Measurements from ENCODE around the gene CMTR1. TPM values are rescaled to one million over a fixed set of nuclear protein-coding genes. Genes with fewer than 3 reads are reported as not detected.

CMTR1 gene
- total RNA-seq, 1 donor from 2014 or later = 53.0 TPM

GRCh38 chr6:37523412-37523811, 90.4 kb downstream of the CMTR1 start:
- DNase-seq (ENCODE audit: extremely low spot score, unreplicated experiment) = no peak
- Mint-ChIP-seq H3K9me3 (no peaks in the 10 kb centered on the region), H3K4me3 (no peak overlapping the region), H3K36me3 (no peaks in the 10 kb centered on the region), H3K4me1 (ENCODE audit: unreplicated experiment) (peaks cover 12% of the 10 kb centered on the region), H3K27me3 (peaks cover 34% of the 10 kb centered on the region), H3K27ac (no peak overlapping the region)
- no peak for TF ChIP-seq CTCF (conservative IDR thresholded peaks at IDR 0.05)

- no peak for DNase-seq (ENCODE audit: extremely low spot score, unreplicated experiment)
- Mint-ChIP-seq H3K9me3 (no peaks in the 10 kb centered on the region), H3K27ac (no peak overlapping the region), H3K27me3 (peaks cover 27% of the 10 kb centered on the region), H3K4me1 (ENCODE audit: unreplicated experiment) (peaks cover 12% of the 10 kb centered on the region), H3K36me3 (no peaks in the 10 kb centered on the region), H3K4me3 (no peak overlapping the region)
- TF ChIP-seq CTCF (conservative IDR thresholded peaks at IDR 0.05) = no peak
Observed at GRCh38 chr6:37524025-37524969, 91.3 kb downstream of the CMTR1 start.

- no peaks in the 10 kb centered on the region for H3K36me3 Mint-ChIP-seq
- H3K9me3 Mint-ChIP-seq = no peaks in the 10 kb centered on the region
- H3K27me3 Mint-ChIP-seq = peaks cover 27% of the 10 kb centered on the region
- no peak overlapping the region for H3K4me3 Mint-ChIP-seq
- no peak for DNase-seq (ENCODE audit: extremely low spot score, unreplicated experiment)
- TF ChIP-seq CTCF (conservative IDR thresholded peaks at IDR 0.05) = no peak
- H3K4me1 Mint-ChIP-seq (ENCODE audit: unreplicated experiment) = peaks cover 12% of the 10 kb centered on the region
- H3K27ac Mint-ChIP-seq = no peak overlapping the region
Observed at GRCh38 chr6:37524970-37525318, 91.9 kb downstream of the CMTR1 start.

GRCh38 chr6:37525460-37526357, 92.7 kb downstream of the CMTR1 start:
- no peak for TF ChIP-seq CTCF (conservative IDR thresholded peaks at IDR 0.05)
- H3K9me3 Mint-ChIP-seq = no peaks in the 10 kb centered on the region
- H3K27me3 Mint-ChIP-seq = peaks cover 32% of the 10 kb centered on the region
- no peak for DNase-seq (ENCODE audit: extremely low spot score, unreplicated experiment)
- no peaks in the 10 kb centered on the region for H3K36me3 Mint-ChIP-seq
- H3K4me1 Mint-ChIP-seq (ENCODE audit: unreplicated experiment) = peaks cover 15% of the 10 kb centered on the region
- no peak overlapping the region for H3K27ac Mint-ChIP-seq
- H3K4me3 Mint-ChIP-seq = no peak overlapping the region

GRCh38 chr6:37528541-37528940, 95.5 kb downstream of the CMTR1 start:
- H3K9me3 Mint-ChIP-seq = no peaks in the 10 kb centered on the region
- peaks cover 18% of the 10 kb centered on the region for H3K4me1 Mint-ChIP-seq (ENCODE audit: unreplicated experiment)
- H3K36me3 Mint-ChIP-seq = no peaks in the 10 kb centered on the region
- DNase-seq (ENCODE audit: extremely low spot score, unreplicated experiment) = no peak
- no peak for TF ChIP-seq CTCF (conservative IDR thresholded peaks at IDR 0.05)
- no peak overlapping the region for H3K4me3 Mint-ChIP-seq
- peaks cover 59% of the 10 kb centered on the region for H3K27me3 Mint-ChIP-seq
- H3K27ac Mint-ChIP-seq = no peak overlapping the region

Data from type B pancreatic cell (in vitro differentiated cells).